ENCODE data around the gene C8G. TPM values are rescaled to one million over a fixed set of nuclear protein-coding genes. Genes with fewer than 3 reads are reported as not detected.
A peak's percentile ranks its signal among the peaks of the same experiment; 100 is the strongest.

Gene C8G
- not detected in 2 replicates for total RNA-seq (2014; rRNA removed; shearing (Covaris generic))

DNA sequence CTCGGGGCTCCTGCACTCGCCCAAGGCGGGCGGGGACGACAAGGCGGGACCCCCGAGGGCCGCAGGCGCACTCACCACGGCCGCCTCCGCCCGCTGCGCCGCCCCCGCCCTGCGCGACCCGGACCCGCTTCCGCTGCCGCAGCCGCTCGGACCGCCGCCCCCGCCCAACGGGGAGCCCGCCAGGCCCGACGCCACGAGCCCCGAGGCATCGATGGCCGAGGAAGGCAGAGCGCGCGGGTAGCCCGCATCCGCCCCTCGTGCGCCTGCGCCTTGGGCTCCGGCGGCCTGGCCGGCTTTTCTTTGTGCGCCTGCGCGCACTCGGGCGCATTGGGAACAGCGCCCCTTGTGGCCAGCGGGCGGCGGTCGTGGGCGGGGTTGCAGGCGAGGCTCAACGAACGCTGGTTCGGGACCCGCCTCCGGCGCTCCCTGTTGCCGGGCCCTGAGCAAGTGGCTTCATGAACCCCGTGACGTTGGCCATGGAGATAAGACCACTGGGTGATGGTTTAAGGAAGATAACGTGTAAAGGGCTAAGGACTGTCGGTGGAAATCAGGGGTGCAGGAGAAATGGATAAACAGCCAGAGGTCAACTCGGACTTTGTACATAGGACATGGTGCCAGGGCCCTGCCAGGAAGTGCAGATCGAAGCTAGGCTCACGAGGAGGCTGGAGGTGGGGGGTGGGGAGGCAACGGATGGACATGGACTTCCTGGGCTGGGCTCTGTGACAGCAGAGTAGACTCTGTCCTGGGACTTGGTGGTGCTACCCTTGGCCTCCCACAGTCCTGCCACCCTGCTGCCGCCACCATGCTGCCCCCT is at the start of gene C8G, which contains the start of gene FBXW5:
Gene C8G (plus strand): TSS at position 725 of the 814 bp plus-strand sequence. CDS start 78 bp downstream, at position 803.
Gene FBXW5 (minus strand): TSS at position 220 of the 814 bp plus-strand sequence. CDS start 655 bp downstream, outside the sequence.
- DNase-seq (ENCODE audit: low spot score), result peak; percentile 87

DNA sequence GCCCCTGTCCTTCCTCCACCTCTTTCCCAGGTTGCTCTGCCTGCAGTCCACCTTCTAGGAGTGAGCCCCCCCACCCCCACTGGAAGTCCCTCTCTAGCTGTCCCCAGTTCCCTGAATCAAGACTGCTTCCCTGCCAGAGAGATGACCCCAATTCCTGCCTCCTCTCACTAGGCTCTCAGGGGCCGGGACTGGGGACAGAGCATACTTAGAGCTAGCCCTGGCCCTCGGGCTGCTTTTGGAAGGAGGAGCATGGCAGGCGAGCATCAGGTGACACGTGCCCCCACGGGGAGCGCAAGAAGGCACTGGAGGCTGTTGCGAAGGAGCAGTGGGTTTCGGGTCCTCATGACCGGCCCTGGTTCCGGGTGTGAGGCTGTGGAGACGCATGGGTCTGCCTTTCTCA is 49.0 kb upstream of the C8G start:
- no peak for DNase-seq (ENCODE audit: low spot score)

DNA sequence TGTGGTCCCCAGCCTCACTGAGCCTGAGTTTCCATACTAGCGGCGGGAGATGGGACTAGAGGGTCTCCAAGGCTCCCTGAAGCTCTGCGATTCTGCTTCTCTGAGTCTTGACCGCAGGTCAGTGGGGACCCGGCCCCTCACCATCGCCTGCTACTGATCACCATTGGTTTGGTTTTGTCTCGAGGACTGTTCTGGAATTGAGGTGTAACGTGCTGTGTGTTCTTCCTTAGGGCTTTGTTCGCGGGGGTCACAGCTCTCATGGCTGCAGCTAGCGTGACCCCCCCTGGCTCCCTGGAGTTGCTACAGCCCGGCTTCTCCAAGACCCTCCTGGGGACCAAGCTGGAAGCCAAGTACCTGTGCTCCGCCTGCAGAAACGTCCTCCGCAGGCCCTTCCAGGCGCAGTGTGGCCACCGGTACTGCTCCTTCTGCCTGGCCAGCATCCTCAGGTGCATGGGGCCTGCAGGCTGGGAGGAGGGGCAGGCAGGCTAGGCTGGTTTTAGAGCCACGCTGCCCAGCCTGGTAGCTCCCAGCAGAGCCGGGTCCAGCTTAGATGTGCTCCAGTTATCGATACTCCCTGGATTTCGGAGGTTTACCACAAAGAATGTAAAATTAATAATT is 46.5 kb upstream of the C8G start:
- DNase-seq (ENCODE audit: low spot score), result no peak

DNA sequence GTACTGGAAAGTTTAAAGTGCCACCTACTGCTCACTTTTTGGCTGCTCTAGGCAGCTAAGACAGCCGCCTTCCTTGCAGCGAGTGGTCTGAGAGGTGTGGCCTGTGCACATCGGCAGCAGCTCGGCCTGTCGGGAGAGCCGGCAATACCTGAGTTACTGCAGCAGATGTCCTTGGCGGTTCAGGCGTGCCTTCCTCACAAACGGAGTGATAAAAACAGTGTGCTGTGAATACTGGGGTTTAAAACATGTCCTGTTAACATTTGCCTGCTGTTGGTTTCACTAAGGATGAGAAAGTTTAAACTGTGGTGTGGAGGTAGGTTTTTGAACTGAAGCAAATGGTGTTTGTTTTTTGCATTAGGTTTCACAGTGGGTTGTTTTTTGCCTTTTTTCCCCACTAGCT is 45.8 kb upstream of the C8G start:
- DNase-seq (ENCODE audit: low spot score), result no peak

DNA sequence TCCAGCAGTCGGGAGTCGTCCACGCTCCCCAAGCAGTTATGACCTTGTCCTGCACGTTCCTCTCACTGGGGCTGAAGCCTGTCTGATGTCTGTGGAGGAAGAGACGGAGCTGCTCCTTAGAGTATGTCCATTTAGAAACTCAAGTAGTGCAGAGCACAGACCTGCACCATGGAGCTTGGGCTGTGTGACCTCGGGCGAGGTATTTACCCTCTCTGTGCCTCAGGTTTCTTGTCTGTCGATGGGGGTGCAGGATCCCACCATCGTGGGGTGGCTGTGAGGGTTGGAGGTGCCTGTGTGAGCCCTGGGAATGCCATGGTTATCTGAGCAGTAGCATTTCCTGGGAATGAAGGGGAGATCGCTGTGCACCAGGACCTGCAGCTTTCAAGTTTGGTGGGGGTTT is 44.5 kb upstream of the C8G start:
- no peak for DNase-seq (ENCODE audit: low spot score)

- no peak for DNase-seq (ENCODE audit: low spot score)
These were observed 44.0 kb upstream of the C8G start for GRCh38 chr9:136900988-136901515.

DNA sequence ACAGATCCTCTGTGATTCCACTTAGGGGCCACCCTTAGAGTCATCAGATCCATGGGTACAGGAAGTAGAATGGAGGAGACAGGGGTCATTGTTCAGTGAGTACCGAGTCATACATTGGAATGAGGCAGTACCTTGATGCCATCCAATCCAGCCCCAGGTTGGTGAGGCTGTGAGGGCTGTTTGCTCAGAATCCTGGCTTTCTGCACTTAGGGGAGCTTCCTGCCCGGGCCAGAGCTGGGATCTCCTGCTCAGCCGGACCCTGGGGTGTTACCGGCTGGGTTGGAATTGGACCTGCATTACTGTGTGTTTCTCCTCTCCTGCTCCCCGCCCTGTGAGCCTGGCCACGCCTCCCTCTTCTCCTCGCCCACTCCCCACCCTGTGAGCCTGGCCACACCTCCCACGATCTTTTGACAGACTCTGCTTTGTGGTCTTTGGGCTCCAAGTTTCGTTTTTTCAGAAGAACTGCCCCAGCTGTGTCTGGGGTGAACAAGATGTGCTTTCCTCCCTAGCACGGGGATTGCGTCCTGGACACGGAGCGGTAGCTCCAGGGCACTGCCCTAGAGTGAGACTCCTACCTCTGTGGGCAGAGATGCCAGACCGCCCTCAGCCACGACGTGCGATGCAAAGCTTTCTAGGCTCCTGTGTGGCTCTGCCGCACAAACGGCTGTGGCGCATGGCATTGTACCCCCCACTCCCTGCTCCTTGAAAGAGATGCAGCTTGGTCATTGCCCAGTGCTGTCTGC is 43.4 kb upstream of the C8G start:
- DNase-seq (ENCODE audit: low spot score), result peak; percentile 36

- peak; percentile 69 for DNase-seq (ENCODE audit: low spot score)
These were observed 42.7 kb upstream of the C8G start for GRCh38 chr9:136902259-136902821.

GRCh38 chr9:136903041-136903554 is 41.9 kb upstream of the C8G start:
- no peak for DNase-seq (ENCODE audit: low spot score)

GRCh38 chr9:136906266-136906665 is 38.8 kb upstream of the C8G start:
- no peak for DNase-seq (ENCODE audit: low spot score)

DNA sequence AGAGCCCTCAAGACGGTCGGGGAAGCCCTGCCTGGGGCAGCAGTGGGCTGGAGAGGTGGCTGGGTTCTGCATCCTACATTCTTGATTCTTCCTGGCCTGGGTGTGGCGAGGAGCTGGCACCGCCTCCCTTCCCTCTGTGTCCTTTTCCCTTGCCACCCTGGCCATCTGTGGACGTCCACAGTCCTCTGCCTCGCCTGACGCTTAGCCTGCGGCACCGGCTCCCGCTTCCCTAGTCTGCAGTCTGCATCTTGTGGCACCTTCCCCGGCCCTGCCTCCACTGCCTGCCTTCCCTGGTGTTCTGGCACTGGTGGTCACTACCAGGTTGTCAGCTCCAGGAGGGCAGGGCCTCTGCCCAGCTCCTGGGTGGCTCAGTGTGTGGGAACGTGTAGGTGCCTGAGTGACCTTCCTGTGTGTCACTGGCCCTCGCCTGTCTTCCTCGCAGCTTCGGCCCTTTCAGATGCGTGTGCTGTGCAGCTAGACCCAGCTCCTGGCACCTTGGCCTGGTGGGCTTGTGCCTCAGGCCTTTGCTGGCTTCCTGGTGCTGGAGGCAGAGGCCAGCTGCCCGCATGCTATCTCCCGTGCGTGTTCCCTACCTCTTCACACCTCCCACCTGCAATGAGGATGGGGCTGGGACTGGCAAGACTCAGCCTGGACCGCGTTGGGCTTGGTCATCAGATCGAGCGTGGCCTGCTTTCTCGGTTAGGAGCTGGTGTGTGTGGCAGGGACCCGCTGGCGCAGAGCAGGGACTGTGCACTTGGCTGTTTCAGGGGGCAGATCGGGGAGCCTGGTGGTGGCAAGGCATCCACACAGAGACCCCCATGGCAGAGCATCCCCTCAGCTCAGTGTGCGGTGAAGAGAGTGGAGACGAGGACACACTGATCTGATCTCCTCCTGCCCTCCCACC is 37.8 kb upstream of the C8G start:
- DNase-seq (ENCODE audit: low spot score), result no peak

DNA sequence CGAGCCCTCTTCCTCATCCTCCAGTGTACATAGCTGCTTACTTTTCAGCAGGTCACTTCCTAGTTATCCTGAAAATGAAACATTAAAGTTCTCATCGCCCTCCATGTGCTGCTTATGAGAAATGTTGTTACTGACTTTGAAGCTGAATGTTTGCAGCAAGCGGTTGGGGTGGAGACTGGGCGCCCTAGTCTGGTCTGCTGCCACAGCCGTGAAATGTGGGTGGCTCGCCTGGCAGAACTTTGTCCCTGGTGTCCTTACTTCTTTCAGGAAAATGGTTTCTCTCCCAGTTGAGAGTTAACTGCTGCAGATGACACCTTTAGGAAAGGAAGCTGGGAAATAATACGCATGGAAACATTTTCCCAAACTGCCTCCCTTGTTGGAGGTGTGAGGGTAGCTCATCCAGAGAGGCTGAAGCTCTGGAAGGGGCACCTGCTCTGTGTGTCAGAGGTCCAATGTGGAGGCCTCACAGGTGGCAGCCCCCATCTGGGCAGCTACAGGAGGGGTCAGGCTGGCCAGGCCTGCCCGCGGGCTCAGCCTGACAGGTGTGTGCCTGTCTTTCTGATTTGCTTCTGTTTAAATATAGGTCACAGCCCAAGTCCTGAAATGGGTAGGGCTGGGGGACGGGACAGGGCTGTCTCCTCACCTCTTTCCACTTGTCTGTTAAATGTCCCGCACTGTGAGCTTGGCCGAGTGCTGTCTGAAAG is 34.7 kb upstream of the C8G start:
- DNase-seq (ENCODE audit: low spot score), result no peak

DNA sequence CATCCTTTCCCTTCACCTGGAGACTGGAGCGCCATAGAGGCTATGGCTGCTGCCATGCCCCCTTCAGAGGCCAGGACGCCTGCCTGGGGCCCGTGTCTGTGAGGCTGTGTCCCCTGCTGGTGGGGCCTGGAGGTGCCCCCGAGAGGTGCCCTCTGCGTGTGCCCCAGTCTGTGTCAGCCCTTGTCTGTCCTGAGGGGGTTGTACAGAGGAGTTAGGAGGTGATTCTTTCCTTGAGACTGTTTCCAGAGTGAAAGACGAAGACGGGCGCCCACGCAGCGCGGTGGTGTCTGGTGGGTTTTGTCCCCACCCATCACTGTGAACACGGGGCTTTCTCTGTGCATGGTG is 34.2 kb upstream of the C8G start:
- DNase-seq (ENCODE audit: low spot score), result no peak

DNA sequence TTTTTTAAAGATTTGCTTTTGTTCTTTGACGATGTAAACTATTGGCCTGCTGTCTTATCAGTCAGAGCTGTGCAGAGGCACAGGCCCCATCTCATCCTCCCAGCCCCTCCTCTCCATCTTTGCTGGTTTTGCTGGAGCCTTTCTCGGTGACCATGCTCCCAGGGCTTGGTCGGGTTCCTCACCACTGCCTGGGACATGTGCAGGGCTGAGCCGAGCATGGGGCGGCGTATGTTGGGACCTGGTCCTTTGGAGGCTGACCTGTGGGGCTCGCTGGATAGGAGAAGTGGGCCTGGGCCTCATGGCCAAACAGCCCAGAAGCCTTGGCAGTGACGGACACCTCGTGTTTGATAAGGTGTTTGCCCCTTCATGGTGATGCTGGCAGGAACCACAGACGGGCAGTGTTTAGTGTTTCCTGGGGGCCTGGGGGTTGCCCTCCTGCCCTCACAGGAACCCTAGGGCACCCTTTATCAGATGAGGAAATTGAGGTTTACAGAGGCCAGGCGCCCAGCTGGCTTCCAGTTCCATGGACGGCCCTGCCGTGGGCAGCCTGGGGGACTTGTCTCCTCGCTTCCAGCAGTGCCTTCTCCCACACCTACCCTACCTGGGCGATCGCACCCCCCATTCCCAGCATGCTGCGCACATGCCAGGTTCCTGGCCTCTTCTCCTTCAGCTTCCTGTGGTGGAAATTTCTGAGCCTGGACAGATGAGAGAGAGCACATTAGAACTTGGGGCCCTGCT is 31.2 kb upstream of the C8G start:
- DNase-seq (ENCODE audit: low spot score), result no peak

GRCh38 chr9:136915632-136916329 is 29.3 kb upstream of the C8G start:
- DNase-seq (ENCODE audit: low spot score), result no peak

DNA sequence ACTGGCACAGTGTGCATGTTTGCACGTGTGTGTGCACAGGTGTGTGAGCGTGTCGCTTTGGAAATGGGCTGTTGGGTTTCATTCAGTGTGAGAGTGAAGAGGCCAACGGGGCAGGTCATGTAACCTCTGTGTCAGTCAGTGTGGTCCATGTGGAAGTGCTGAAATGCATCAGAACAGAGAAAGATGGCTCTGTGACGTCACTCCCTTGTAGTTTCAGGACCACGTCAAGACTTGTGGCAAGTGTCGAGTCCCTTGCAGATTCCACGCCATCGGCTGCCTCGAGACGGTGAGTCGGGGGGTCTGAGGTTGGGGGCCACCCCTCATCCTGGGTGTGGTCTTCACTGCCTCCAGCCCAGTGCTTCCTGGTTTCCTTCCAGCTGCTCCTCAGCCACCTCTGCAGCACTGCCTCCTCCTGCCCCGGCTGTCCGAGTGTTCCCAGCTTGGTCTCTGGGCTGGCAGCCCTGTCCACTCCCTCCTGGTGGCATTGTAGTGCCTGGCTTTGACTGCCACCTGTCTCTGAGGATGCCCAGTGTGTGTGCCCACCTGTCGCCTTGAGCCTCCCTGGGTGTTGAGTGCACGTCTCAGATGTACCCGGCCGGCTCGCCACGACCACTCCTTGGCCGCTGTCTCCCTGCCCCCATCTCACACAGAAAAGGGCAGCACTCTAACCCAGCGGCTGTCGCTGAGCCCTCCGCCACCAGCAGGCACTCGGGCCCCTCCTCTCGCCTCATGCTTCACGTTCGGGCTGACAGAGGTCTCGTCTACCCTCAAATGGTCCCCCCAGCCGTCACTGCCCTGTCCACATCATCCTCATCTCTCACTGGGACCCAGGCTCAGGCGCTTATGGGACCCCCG is 28.5 kb upstream of the C8G start:
- DNase-seq (ENCODE audit: low spot score), result no peak

GRCh38 chr9:136917902-136918301 is 27.1 kb upstream of the C8G start:
- no peak for DNase-seq (ENCODE audit: low spot score)

DNA sequence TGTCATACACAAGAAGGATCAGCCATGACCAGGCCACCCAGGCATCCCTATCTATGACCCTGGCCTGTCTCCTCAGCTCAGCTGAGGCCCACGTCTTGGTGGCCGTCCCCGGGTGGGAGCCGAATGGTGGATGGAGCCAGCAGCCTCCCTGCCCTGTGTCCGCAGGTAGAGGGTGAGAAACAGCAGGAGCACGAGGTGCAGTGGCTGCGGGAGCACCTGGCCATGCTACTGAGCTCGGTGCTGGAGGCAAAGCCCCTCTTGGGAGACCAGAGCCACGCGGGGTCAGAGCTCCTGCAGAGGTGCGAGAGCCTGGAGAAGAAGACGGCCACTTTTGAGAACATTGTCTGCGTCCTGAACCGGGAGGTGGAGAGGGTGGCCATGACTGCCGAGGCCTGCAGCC is 25.0 kb upstream of the C8G start:
- no peak for DNase-seq (ENCODE audit: low spot score)
